ENCODE measurements around the gene ATP2C2. TPM values are rescaled to one million over a fixed set of nuclear protein-coding genes. Genes with fewer than 3 reads are reported as not detected.

Gene ATP2C2
- total RNA-seq, 1 experiment from 2014 or later, result 4.3 TPM

GRCh38 chr16:84502075-84502474 lies 133.7 kb downstream of the ATP2C2 start:
- Mint-ChIP-seq H3K36me3 (peaks cover 12% of the 10 kb centered on the region), H3K4me1 (peaks cover 12% of the 10 kb centered on the region), H3K4me3 (no peak overlapping the region), H3K27ac (no peak overlapping the region), H3K27me3 (ENCODE audit: low read depth) (no peaks in the 10 kb centered on the region), H3K9me3 (no peaks in the 10 kb centered on the region)
- TF ChIP-seq GABPB1 (CRISPR knock-in tag; IDR thresholded peaks at IDR 0.05) (no peak), ZNF423 (CRISPR knock-in tag; IDR thresholded peaks at IDR 0.05) (no peak), SOX15 (CRISPR knock-in tag; IDR thresholded peaks at IDR 0.05) (no peak), PRRX2 (CRISPR knock-in tag; IDR thresholded peaks at IDR 0.05) (no peak), ESRRA (CRISPR knock-in tag; IDR thresholded peaks at IDR 0.05; ENCODE audit: borderline replicate concordance) (no peak), JAZF1 (CRISPR knock-in tag; IDR thresholded peaks at IDR 0.05) (no peak), ARID4B (CRISPR knock-in tag; IDR thresholded peaks at IDR 0.05; ENCODE audit: borderline replicate concordance) (no peak), FOXP1 (CRISPR knock-in tag; IDR thresholded peaks at IDR 0.05; ENCODE audit: borderline replicate concordance) (no peak), TEAD4 (CRISPR knock-in tag; IDR thresholded peaks at IDR 0.05) (no peak), ZNF317 (CRISPR knock-in tag; IDR thresholded peaks at IDR 0.05; ENCODE audit: borderline replicate concordance, low read depth) (no peak), SP1 (CRISPR knock-in tag; conservative IDR thresholded peaks at IDR 0.05) (no peak), AFF4 (CRISPR knock-in tag; IDR thresholded peaks at IDR 0.05; ENCODE audit: borderline replicate concordance) (no peak), AR (CRISPR knock-in tag; IDR thresholded peaks at IDR 0.05) (no peak), MAX (CRISPR knock-in tag; IDR thresholded peaks at IDR 0.05) (no peak), ETV6 (CRISPR knock-in tag; IDR thresholded peaks at IDR 0.05) (no peak), OVOL2 (CRISPR knock-in tag; IDR thresholded peaks at IDR 0.05; ENCODE audit: borderline replicate concordance) (no peak), USF2 (CRISPR knock-in tag; IDR thresholded peaks at IDR 0.05) (no peak), CDX4 (CRISPR knock-in tag; IDR thresholded peaks at IDR 0.05; ENCODE audit: borderline replicate concordance) (no peak), TCF7 (CRISPR knock-in tag; IDR thresholded peaks at IDR 0.05; ENCODE audit: low read depth) (no peak), ZNF396 (CRISPR knock-in tag; IDR thresholded peaks at IDR 0.05; ENCODE audit: borderline replicate concordance) (no peak)
- no peak for DNase-seq (ENCODE audit: low spot score)
- no peak for ATAC-seq
- ChIA-PET CTCF (no interaction called here), POLR2A (no interaction called here)

Measured in WTC11 (cell line).